ENCODE measurements around the gene STX7. TPM values are rescaled to one million over a fixed set of nuclear protein-coding genes. Genes with fewer than 3 reads are reported as not detected.

The STX7 gene
- polyA plus RNA-seq, 2 of the 4 experiments (the other 2 are of a cell fraction): 19.2 to 29.5 TPM

- no peaks in the 10 kb centered on the region for H3K9me3 ChIP-seq
- peaks cover 5% of the 10 kb centered on the region; the same call in 2 of the 3 replicates for H3K4me1 ChIP-seq
- H3K4me2 ChIP-seq: no peak overlapping the region
- DNase-seq (ENCODE audit: low read depth in 1 of 2, low spot score in 1 of 2) (no peak), ATAC-seq (no peak), FAIRE-seq (no peak)
- TF ChIP-seq ESRRA (IDR thresholded peaks at IDR 0.05; ENCODE audit: borderline replicate concordance, low read length) (no peak), MAFK (IDR thresholded peaks at IDR 0.05; ENCODE audit: partially characterized antibody) (peak; percentile 93)
- H3K4me3 ChIP-seq: no peak overlapping the region
- ChIA-PET POLR2A (no interaction called here), CTCF (interaction anchor here (0.8 to 13.0 kb wide), 8 partner anchors 187 to 573 kb away, joined by 3 to 136 read pairs (median 4); no protein-coding TSS in a partner anchor)
- WGBS (ENCODE audit: missing lambda C conversion rate): 90% methylated on average over 4 of the region's 4 CpGs
- no peak overlapping the region for H3K27ac ChIP-seq
Measured at GRCh38 chr6:132487762-132488161, 25.2 kb downstream of the STX7 start.

- ChIA-PET POLR2A (no interaction called here), CTCF (interaction anchor here (0.8 to 13.0 kb wide), 38 partner anchors 8 to 571 kb away, joined by 3 to 136 read pairs (median 4); no protein-coding TSS in a partner anchor)
- Histone ChIP-seq H3K4me2 (no peak overlapping the region), H3K4me1 (peaks cover 5% of the 10 kb centered on the region; the same call in 2 of the 3 replicates), H3K27ac (no peak overlapping the region), H3K9me3 (no peaks in the 10 kb centered on the region), H3K4me3 (no peak overlapping the region)
- no peak for FAIRE-seq
- no peak for ATAC-seq
- TF ChIP-seq MAFK (IDR thresholded peaks at IDR 0.05; ENCODE audit: partially characterized antibody): no peak
- no peak for TF ChIP-seq CBX2 (IDR thresholded peaks at IDR 0.05; ENCODE audit: borderline replicate concordance, low read depth)
- no peak for TF ChIP-seq CHD4 (IDR thresholded peaks at IDR 0.05; ENCODE audit: borderline replicate concordance)
- TF ChIP-seq PBX3 (IDR thresholded peaks at IDR 0.05): no peak
- no peak for TF ChIP-seq EHMT2 (IDR thresholded peaks at IDR 0.05; ENCODE audit: low read depth)
- TF ChIP-seq MAX (IDR thresholded peaks at IDR 0.05): no peak
- no peak for TF ChIP-seq ESRRA (IDR thresholded peaks at IDR 0.05; ENCODE audit: borderline replicate concordance, low read length)
- no peak for TF ChIP-seq ZSCAN20 (CRISPR knock-in tag; IDR thresholded peaks at IDR 0.05)
- no peak for TF ChIP-seq BHLHE40 (IDR thresholded peaks at IDR 0.05; ENCODE audit: low read depth, low read length)
- TF ChIP-seq NPAS2 (CRISPR knock-in tag; IDR thresholded peaks at IDR 0.05; ENCODE audit: borderline replicate concordance): no peak
- no peak for TF ChIP-seq ELK1 (IDR thresholded peaks at IDR 0.05; ENCODE audit: low read depth, low read length)
- no peak for TF ChIP-seq CHD2 (IDR thresholded peaks at IDR 0.05; ENCODE audit: low read length, partially characterized antibody)
- WGBS (ENCODE audit: missing lambda C conversion rate): 76% methylated on average over 4 of the region's 4 CpGs
- no peak for DNase-seq (ENCODE audit: low read depth in 1 of 2, low spot score in 1 of 2)
Measured at GRCh38 chr6:132484680-132485018, 28.3 kb downstream of the STX7 start.

- FAIRE-seq: no peak
- peak; percentile 36 to 56 for DNase-seq (ENCODE audit: low read depth in 1 of 2, low spot score in 1 of 2)
- TF ChIP-seq MAZ (IDR thresholded peaks at IDR 0.05; ENCODE audit: borderline replicate concordance, low read depth, low read length): no peak
- no peak for TF ChIP-seq CBX2 (IDR thresholded peaks at IDR 0.05; ENCODE audit: borderline replicate concordance, low read depth)
- no peak for TF ChIP-seq ESRRA (IDR thresholded peaks at IDR 0.05; ENCODE audit: borderline replicate concordance, low read length)
- TF ChIP-seq CTCF (IDR thresholded peaks at IDR 0.05): peak; percentile 75
- TF ChIP-seq RAD21 (conservative IDR thresholded peaks at IDR 0.05 in 1 of 2, IDR thresholded peaks at IDR 0.05 in 1 of 2): peak; percentile 83 to 85
- TF ChIP-seq SREBF2 (IDR thresholded peaks at IDR 0.05): no peak
- peak; percentile 82 for TF ChIP-seq SMC3 (IDR thresholded peaks at IDR 0.05)
- CTCF ChIA-PET: interaction anchor here (0.8 to 13.0 kb wide), 38 partner anchors 9 to 571 kb away, joined by 3 to 136 read pairs (median 4); no protein-coding TSS in a partner anchor
- no peaks in the 10 kb centered on the region for H3K9me3 ChIP-seq
- peak overlapping the region; percentile 52; the same call in 1 of the 3 replicates for H3K4me2 ChIP-seq
- WGBS (ENCODE audit: missing lambda C conversion rate): 28% methylated on average over 9 of the region's 9 CpGs
- H3K27ac ChIP-seq: no peak overlapping the region
- H3K4me3 ChIP-seq: no peak overlapping the region
- peak; percentile 64 to 79; a peak in 4 of 6 replicates for ATAC-seq
- peaks cover 5% of the 10 kb centered on the region; the same call in 2 of the 3 replicates for H3K4me1 ChIP-seq
- POLR2A ChIA-PET: no interaction called here
Measured at GRCh38 chr6:132483779-132484679, 28.9 kb downstream of the STX7 start.

All from A549 (cell line).